Measurements from ENCODE around the gene MRPL17. TPM values are rescaled to one million over a fixed set of nuclear protein-coding genes. Genes with fewer than 3 reads are reported as not detected.
"Not testable (repeated sequence)": the region's sequence is repeated elsewhere in the genome, so short reads cannot be mapped to it uniquely, and the experiment has no call there.

MRPL17 gene
- total RNA-seq, 4 donors from 2014 or later: 18.9 to 31.8 (median 26.1) TPM

- 67 to 90% methylated on average over 1 of the region's 1 CpG for WGBS, 2 donors
- H3K4me1 ChIP-seq: peaks cover 0 to 19% (median 16%) of the 10 kb centered on the region in 3 donors
- intact Hi-C loops (cut with DNase I): no loop called here
- H3K9me3 ChIP-seq: no peaks in the 10 kb centered on the region
- H3K36me3 ChIP-seq: no peaks in the 10 kb centered on the region
- TF ChIP-seq CTCF (IDR thresholded peaks at IDR 0.05): no peak
- TF ChIP-seq POLR2A (IDR thresholded peaks at IDR 0.05): no peak
- DNase-seq: no peak
- H3K4me3 ChIP-seq: no peak overlapping the region
- H3K27me3 ChIP-seq: no peaks in the 10 kb centered on the region
- H3K27ac ChIP-seq: peak overlapping the region in 1 of 4 donors; percentile 51
These were observed 10.4 kb upstream of the MRPL17 start for GRCh38 chr11:6693342-6694228.

- no peak for TF ChIP-seq CTCF (IDR thresholded peaks at IDR 0.05)
- no peak for TF ChIP-seq POLR2A (IDR thresholded peaks at IDR 0.05)
- no peak overlapping the region for H3K27ac ChIP-seq
- H3K27me3 ChIP-seq: no peaks in the 10 kb centered on the region
- no peaks in the 10 kb centered on the region for H3K9me3 ChIP-seq
- intact Hi-C loops (cut with DNase I): no loop called here
- DNase-seq: no peak
- H3K36me3 ChIP-seq: no peaks in the 10 kb centered on the region
- no peak overlapping the region for H3K4me3 ChIP-seq
- H3K4me1 ChIP-seq: peaks cover 0 to 19% (median 16%) of the 10 kb centered on the region in 3 donors
These were observed 9.0 kb upstream of the MRPL17 start for GRCh38 chr11:6692128-6692527.

GRCh38 chr11:6690431-6691132, 7.4 kb upstream of the MRPL17 start:
- H3K9me3 ChIP-seq; intact Hi-C loops (cut with DNase I); H3K27me3 ChIP-seq; DNase-seq; H3K4me3 ChIP-seq; H3K27ac ChIP-seq; H3K36me3 ChIP-seq: not testable (repeated sequence)
- 88% methylated on average over 4 to 8 of the region's 11 CpGs for WGBS, 2 donors
- H3K4me1 ChIP-seq: peaks cover 0 to 14% (median 13%) of the 10 kb centered on the region in 3 donors

GRCh38 chr11:6687876-6688275, 4.7 kb upstream of the MRPL17 start:
- Histone ChIP-seq H3K4me3 (no peak overlapping the region), H3K27ac (no peak overlapping the region), H3K4me1 (peaks cover 0 to 5% (median 4%) of the 10 kb centered on the region in 3 donors), H3K36me3 (no peaks in the 10 kb centered on the region), H3K27me3 (no peaks in the 10 kb centered on the region), H3K9me3 (no peaks in the 10 kb centered on the region)
- intact Hi-C loops (cut with DNase I): no loop called here
- no peak for TF ChIP-seq POLR2A (IDR thresholded peaks at IDR 0.05)
- no peak for DNase-seq
- WGBS, 2 donors: 47 to 75% methylated on average over 2 to 4 of the region's 4 CpGs

- no peak overlapping the region for H3K27ac ChIP-seq
- intact Hi-C loops (cut with DNase I): no loop called here
- H3K4me3 ChIP-seq: no peak overlapping the region
- no peaks in the 10 kb centered on the region for H3K9me3 ChIP-seq
- H3K36me3 ChIP-seq: peaks cover 0 to 11% (median 0%) of the 10 kb centered on the region in 3 donors
- TF ChIP-seq POLR2A (IDR thresholded peaks at IDR 0.05) (no peak), CTCF (IDR thresholded peaks at IDR 0.05) (no peak)
- no peak for DNase-seq
- peaks cover 5 to 22% (median 12%) of the 10 kb centered on the region in 3 donors for H3K4me1 ChIP-seq
- H3K27me3 ChIP-seq: no peaks in the 10 kb centered on the region
These were observed 2.9 kb upstream of the MRPL17 start for GRCh38 chr11:6686006-6686405.

GRCh38 chr11:6684068-6684467, 928 bp upstream of the MRPL17 start:
- Histone ChIP-seq H3K4me1 (peaks cover 5 to 27% (median 12%) of the 10 kb centered on the region in 3 donors), H3K36me3 (peaks cover 0 to 27% (median 0%) of the 10 kb centered on the region in 3 donors), H3K4me3 (peak overlapping the region in 3 of 4 donors; percentile 82 to 90 (median 89)), H3K27ac (peak overlapping the region in 3 of 4 donors; percentile 91 to 97 (median 94))
- WGBS, 2 donors: 86 to 88% methylated on average over 11 to 13 of the region's 14 CpGs
- not testable (repeated sequence) for H3K9me3 ChIP-seq, H3K27me3 ChIP-seq, DNase-seq
- intact Hi-C loops (cut with DNase I): loop anchor here (5.0 kb wide), 1 partner anchor 82 kb away; the partner anchor contains the start of genes ILK and RRP8

Measured in esophagus squamous epithelium (tissue), 5 donors.